Hypothalamus (tissue), 51 donors: ENCODE results near the gene ERC2.

Experiments
- DNase-seq, 51 donors: peaks; one replicate each; lab custom pipeline; 2025; lab: John Stamatoyannopoulos, UW

Gene ERC2

GRCh38 chr3:55899887-55900286 lies 568.4 kb downstream of the ERC2 start:
- no peak for DNase-seq

- DNase-seq, result peak in 1 of 51 donors; percentile 5
Observed at GRCh38 chr3:55897573-55898224, 570.6 kb downstream of the ERC2 start.

GRCh38 chr3:55895897-55896566 lies 572.2 kb downstream of the ERC2 start:
- no peak for DNase-seq

GRCh38 chr3:55894605-55895004 lies 573.7 kb downstream of the ERC2 start:
- DNase-seq, result no peak

- DNase-seq, result no peak
Observed at GRCh38 chr3:55893045-55893664, 575.1 kb downstream of the ERC2 start.

- no peak for DNase-seq
Observed at GRCh38 chr3:55891106-55891505, 577.2 kb downstream of the ERC2 start.

- peak in 5 of 51 donors; percentile 6 to 18 (median 10) for DNase-seq
Observed at GRCh38 chr3:55888282-55888885, 579.9 kb downstream of the ERC2 start.

- no peak for DNase-seq
Observed at GRCh38 chr3:55885721-55886120, 582.5 kb downstream of the ERC2 start.

- no peak for DNase-seq
Observed at GRCh38 chr3:55884491-55885285, 583.6 kb downstream of the ERC2 start.

- no peak for DNase-seq
Observed at GRCh38 chr3:55884066-55884465, 584.2 kb downstream of the ERC2 start.

GRCh38 chr3:55882006-55882405 lies 586.3 kb downstream of the ERC2 start:
- DNase-seq, result no peak

- no peak for DNase-seq
Observed at GRCh38 chr3:55880357-55880756, 587.9 kb downstream of the ERC2 start.

GRCh38 chr3:55879901-55880331 lies 588.4 kb downstream of the ERC2 start:
- DNase-seq, result no peak

GRCh38 chr3:55877703-55878102 lies 590.6 kb downstream of the ERC2 start:
- DNase-seq, result no peak

GRCh38 chr3:55876560-55876959 lies 591.7 kb downstream of the ERC2 start:
- DNase-seq, result no peak

- no peak for DNase-seq
Observed at GRCh38 chr3:55875113-55875512, 593.2 kb downstream of the ERC2 start.

GRCh38 chr3:55873523-55874254 lies 594.6 kb downstream of the ERC2 start:
- DNase-seq, result no peak

GRCh38 chr3:55870594-55870993 lies 597.7 kb downstream of the ERC2 start:
- no peak for DNase-seq

- DNase-seq, result peak in 17 of 51 donors; percentile 4 to 65 (median 25)
Observed at GRCh38 chr3:55868347-55868746, 599.9 kb downstream of the ERC2 start.

- DNase-seq, result no peak
Observed at GRCh38 chr3:55863028-55863427, 605.2 kb downstream of the ERC2 start.
